ENCODE data around the gene PRPF19.

The PRPF19 gene

GRCh38 chr11:60880643-60881282 is 25.6 kb downstream of the PRPF19 start:
- FAIRE-seq (no peak), DNase-seq (ENCODE audit: insufficient read length, low spot score) (no peak)
- TF ChIP-seq POU2F2 (IDR thresholded peaks at IDR 0.05; ENCODE audit: low read depth, low read length) (no peak), SPI1 (IDR thresholded peaks at IDR 0.05; ENCODE audit: low read depth, low read length) (no peak), POLR2AphosphoS5 (IDR thresholded peaks at IDR 0.05; ENCODE audit: low read depth, low read length) (no peak), TAF1 (IDR thresholded peaks at IDR 0.05; ENCODE audit: low read depth, low read length) (no peak), PAX5 (IDR thresholded peaks at IDR 0.05; ENCODE audit: insufficient read depth, low read length, severe bottlenecking) (no peak), POLR2A (IDR thresholded peaks at IDR 0.05; ENCODE audit: low read depth, low read length) (no peak)

GRCh38 chr11:60879971-60880588 is 26.3 kb downstream of the PRPF19 start:
- DNase-seq (ENCODE audit: insufficient read length, low spot score), result no peak
- no peak for TF ChIP-seq POU2F2 (IDR thresholded peaks at IDR 0.05; ENCODE audit: low read depth, low read length)
- TF ChIP-seq POLR2A (IDR thresholded peaks at IDR 0.05; ENCODE audit: low read depth, low read length), result no peak
- no peak for TF ChIP-seq POLR2AphosphoS5 (IDR thresholded peaks at IDR 0.05; ENCODE audit: low read depth, low read length)
- FAIRE-seq, result no peak

- TF ChIP-seq POLR2A (IDR thresholded peaks at IDR 0.05; ENCODE audit: low read depth, low read length), result no peak
- TF ChIP-seq TAF1 (IDR thresholded peaks at IDR 0.05; ENCODE audit: low read depth, low read length), result no peak
- no peak for TF ChIP-seq POU2F2 (IDR thresholded peaks at IDR 0.05; ENCODE audit: low read depth, low read length)
- no peak for TF ChIP-seq POLR2AphosphoS5 (IDR thresholded peaks at IDR 0.05; ENCODE audit: low read depth, low read length)
- no peak for TF ChIP-seq SPI1 (IDR thresholded peaks at IDR 0.05; ENCODE audit: low read depth, low read length)
- FAIRE-seq (no peak), DNase-seq (ENCODE audit: insufficient read length, low spot score) (no peak)
These were observed 27.3 kb downstream of the PRPF19 start for GRCh38 chr11:60879104-60879503.

GRCh38 chr11:60878245-60879101 is 27.9 kb downstream of the PRPF19 start:
- TF ChIP-seq POU2F2 (IDR thresholded peaks at IDR 0.05; ENCODE audit: low read depth, low read length) (no peak), SPI1 (IDR thresholded peaks at IDR 0.05; ENCODE audit: low read depth, low read length) (no peak), POLR2A (IDR thresholded peaks at IDR 0.05; ENCODE audit: low read depth, low read length) (no peak), PAX5 (IDR thresholded peaks at IDR 0.05; ENCODE audit: insufficient read depth, low read length, severe bottlenecking) (no peak), POLR2AphosphoS5 (IDR thresholded peaks at IDR 0.05; ENCODE audit: low read depth, low read length) (no peak), TAF1 (IDR thresholded peaks at IDR 0.05; ENCODE audit: low read depth, low read length) (no peak)
- FAIRE-seq, result no peak
- no peak for DNase-seq (ENCODE audit: insufficient read length, low spot score)

- DNase-seq (ENCODE audit: insufficient read length, low spot score), result no peak
- TF ChIP-seq POLR2AphosphoS5 (IDR thresholded peaks at IDR 0.05; ENCODE audit: low read depth, low read length), result no peak
- no peak for TF ChIP-seq POU2F2 (IDR thresholded peaks at IDR 0.05; ENCODE audit: low read depth, low read length)
- no peak for TF ChIP-seq PAX5 (IDR thresholded peaks at IDR 0.05; ENCODE audit: insufficient read depth, low read length, severe bottlenecking)
- no peak for TF ChIP-seq POLR2A (IDR thresholded peaks at IDR 0.05; ENCODE audit: low read depth, low read length)
- TF ChIP-seq TAF1 (IDR thresholded peaks at IDR 0.05; ENCODE audit: low read depth, low read length), result no peak
- TF ChIP-seq SPI1 (IDR thresholded peaks at IDR 0.05; ENCODE audit: low read depth, low read length), result no peak
- FAIRE-seq, result no peak
These were observed 30.3 kb downstream of the PRPF19 start for GRCh38 chr11:60876168-60876485.

- DNase-seq (ENCODE audit: insufficient read length, low spot score) (no peak), FAIRE-seq (no peak)
- TF ChIP-seq POLR2A (IDR thresholded peaks at IDR 0.05; ENCODE audit: low read depth, low read length) (no peak), SPI1 (IDR thresholded peaks at IDR 0.05; ENCODE audit: low read depth, low read length) (no peak), PAX5 (IDR thresholded peaks at IDR 0.05; ENCODE audit: insufficient read depth, low read length, severe bottlenecking) (no peak), TAF1 (IDR thresholded peaks at IDR 0.05; ENCODE audit: low read depth, low read length) (no peak), POLR2AphosphoS5 (IDR thresholded peaks at IDR 0.05; ENCODE audit: low read depth, low read length) (no peak), POU2F2 (IDR thresholded peaks at IDR 0.05; ENCODE audit: low read depth, low read length) (no peak)
These were observed 30.8 kb downstream of the PRPF19 start for GRCh38 chr11:60875366-60876167.

- DNase-seq (ENCODE audit: insufficient read length, low spot score), result no peak
- FAIRE-seq, result no peak
- TF ChIP-seq PAX5 (IDR thresholded peaks at IDR 0.05; ENCODE audit: insufficient read depth, low read length, severe bottlenecking) (no peak), SPI1 (IDR thresholded peaks at IDR 0.05; ENCODE audit: low read depth, low read length) (no peak), POU2F2 (IDR thresholded peaks at IDR 0.05; ENCODE audit: low read depth, low read length) (no peak), TAF1 (IDR thresholded peaks at IDR 0.05; ENCODE audit: low read depth, low read length) (no peak), POLR2AphosphoS5 (IDR thresholded peaks at IDR 0.05; ENCODE audit: low read depth, low read length) (no peak), POLR2A (IDR thresholded peaks at IDR 0.05; ENCODE audit: low read depth, low read length) (no peak)
These were observed 31.7 kb downstream of the PRPF19 start for GRCh38 chr11:60874421-60875365.

- TF ChIP-seq TAF1 (IDR thresholded peaks at IDR 0.05; ENCODE audit: low read depth, low read length), result no peak
- TF ChIP-seq POLR2AphosphoS5 (IDR thresholded peaks at IDR 0.05; ENCODE audit: low read depth, low read length), result no peak
- no peak for TF ChIP-seq POLR2A (IDR thresholded peaks at IDR 0.05; ENCODE audit: low read depth, low read length)
- no peak for TF ChIP-seq PAX5 (IDR thresholded peaks at IDR 0.05; ENCODE audit: insufficient read depth, low read length, severe bottlenecking)
- no peak for TF ChIP-seq SPI1 (IDR thresholded peaks at IDR 0.05; ENCODE audit: low read depth, low read length)
- TF ChIP-seq POU2F2 (IDR thresholded peaks at IDR 0.05; ENCODE audit: low read depth, low read length), result no peak
- FAIRE-seq, result no peak
- no peak for DNase-seq (ENCODE audit: insufficient read length, low spot score)
These were observed 32.9 kb downstream of the PRPF19 start for GRCh38 chr11:60873533-60873932.
